ENCODE data around the gene EMSY. TPM values are rescaled to one million over a fixed set of nuclear protein-coding genes. Genes with fewer than 3 reads are reported as not detected.
A peak's percentile ranks its signal among the peaks of the same experiment; 100 is the strongest.
"Not testable (repeated sequence)": the region's sequence is repeated elsewhere in the genome, so short reads cannot be mapped to it uniquely, and the experiment has no call there.

Gene EMSY
- 10 to 100 TPM; 14.2 to 23.4 (median 18.1) TPM for total RNA-seq
- 1 to 10 TPM; 5.9 to 9.7 TPM for polyA plus RNA-seq
- long read RNA-seq, donor 1, partial matches to known transcripts: 0 of 3 reads
- long read RNA-seq, donor 1, other reads (novel, unspliced or antisense): 2 of 3 reads
- long read RNA-seq, donor 2, partial matches to known transcripts: 0 of 2 reads
- long read RNA-seq, donor 2, other reads (novel, unspliced or antisense): 2 of 2 reads
- long read RNA-seq, donor 3, partial matches to known transcripts: 4 of 5 reads
- long read RNA-seq, donor 3, other reads (novel, unspliced or antisense): 1 of 5 reads

- no peaks in the 10 kb centered on the region for H3K9me3 ChIP-seq
- intact Hi-C loops (cut with DNase I): loop anchor here in 8 of 10 donors (1.0 to 10.0 kb wide), 7 partner anchors 60 to 240 kb away; partner anchors contain the start of genes GVQW3 (in 8 of the 8), THAP12 (in 8 of the 8) and WNT11 (in 3 of the 8)
- DNase-seq (peak; percentile 94 to 98), ATAC-seq (peak; percentile 96 to 98 (median 97))
- H3K27ac ChIP-seq: peak within 1 kb of the TSS; percentile 60 to 98 (median 92)
- H3K36me3 ChIP-seq: peaks cover 0 to 38% (median 11%) of the 10 kb centered on the region in 9 donors
- WGBS, 2 donors: 0% methylated on average over 53 of the region's 53 CpGs
- H3K27me3 ChIP-seq: no peaks in the 10 kb centered on the region
- TF ChIP-seq, protein P1, sequence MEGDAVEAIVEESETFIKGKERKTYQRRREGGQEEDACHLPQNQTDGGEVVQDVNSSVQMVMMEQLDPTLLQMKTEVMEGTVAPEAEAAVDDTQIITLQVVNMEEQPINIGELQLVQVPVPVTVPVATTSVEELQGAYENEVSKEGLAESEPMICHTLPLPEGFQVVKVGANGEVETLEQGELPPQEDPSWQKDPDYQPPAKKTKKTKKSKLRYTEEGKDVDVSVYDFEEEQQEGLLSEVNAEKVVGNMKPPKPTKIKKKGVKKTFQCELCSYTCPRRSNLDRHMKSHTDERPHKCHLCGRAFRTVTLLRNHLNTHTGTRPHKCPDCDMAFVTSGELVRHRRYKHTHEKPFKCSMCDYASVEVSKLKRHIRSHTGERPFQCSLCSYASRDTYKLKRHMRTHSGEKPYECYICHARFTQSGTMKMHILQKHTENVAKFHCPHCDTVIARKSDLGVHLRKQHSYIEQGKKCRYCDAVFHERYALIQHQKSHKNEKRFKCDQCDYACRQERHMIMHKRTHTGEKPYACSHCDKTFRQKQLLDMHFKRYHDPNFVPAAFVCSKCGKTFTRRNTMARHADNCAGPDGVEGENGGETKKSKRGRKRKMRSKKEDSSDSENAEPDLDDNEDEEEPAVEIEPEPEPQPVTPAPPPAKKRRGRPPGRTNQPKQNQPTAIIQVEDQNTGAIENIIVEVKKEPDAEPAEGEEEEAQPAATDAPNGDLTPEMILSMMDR (IDR thresholded peaks at IDR 0.05): no peak
- H3K4me1 ChIP-seq: peaks cover 0 to 35% (median 22%) of the 10 kb centered on the region in 9 donors
- peak within 1 kb of the TSS; percentile 74 to 99 (median 97) for H3K4me3 ChIP-seq
Measured at GRCh38 chr11:76444384-76445120, at the start of gene EMSY. Gene EMSY (plus strand): TSS chr11:76445018. CDS start chr11:76446939, 1,921 bp downstream.

DNA sequence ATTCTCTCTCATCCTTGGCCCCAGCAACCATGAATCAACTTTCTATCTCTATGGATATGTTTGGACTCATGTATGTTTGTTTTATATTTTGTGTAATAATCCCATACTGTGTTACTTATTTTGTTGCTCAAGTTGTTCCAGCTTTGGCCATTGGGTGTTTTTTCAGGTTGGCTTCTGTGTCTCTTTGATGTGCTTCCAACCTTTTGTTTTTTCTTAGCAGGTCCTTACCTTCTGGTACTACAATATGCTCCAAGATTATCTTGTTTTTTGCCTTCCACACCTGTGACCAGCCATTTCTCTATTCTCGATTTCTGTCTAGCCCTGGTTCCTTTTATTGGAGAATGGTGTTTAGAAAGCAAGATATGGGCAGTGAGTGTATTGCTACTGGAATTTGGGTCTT is 49.5 kb upstream of the EMSY start:
- 95 to 96% methylated on average over 1 of the region's 1 CpG for WGBS, 2 donors
- intact Hi-C loops (cut with DNase I): no loop called here
- no peak overlapping the region for H3K27ac ChIP-seq
- DNase-seq (no peak), ATAC-seq (no peak)
- no peaks in the 10 kb centered on the region for H3K4me1 ChIP-seq
- no peak overlapping the region for H3K4me3 ChIP-seq
- H3K9me3 ChIP-seq: no peaks in the 10 kb centered on the region
- no peaks in the 10 kb centered on the region for H3K36me3 ChIP-seq
- TF ChIP-seq, protein P1 (IDR thresholded peaks at IDR 0.05): no peak
- no peaks in the 10 kb centered on the region for H3K27me3 ChIP-seq

DNA sequence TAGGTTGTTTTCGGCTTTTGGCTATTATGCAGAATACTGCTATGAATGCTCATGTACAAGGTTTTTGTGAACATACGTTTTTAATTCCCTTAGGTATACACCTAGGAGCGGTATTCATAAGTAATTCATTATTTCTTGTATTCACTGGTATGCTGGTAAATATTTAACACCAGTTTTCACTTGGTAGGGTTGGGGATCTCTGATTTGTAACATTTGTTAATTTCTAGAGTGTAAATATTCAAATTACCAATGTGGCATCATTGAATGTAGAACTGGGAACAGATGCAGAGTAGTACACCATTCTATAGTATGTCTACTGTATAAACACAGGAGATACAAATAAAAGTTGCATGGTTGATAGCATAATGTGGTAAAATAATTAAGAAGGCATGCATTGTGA is 47.4 kb upstream of the EMSY start:
- ATAC-seq: no peak

GRCh38 chr11:76400967-76401366 is 43.9 kb upstream of the EMSY start:
- Histone ChIP-seq H3K27ac (no peak overlapping the region), H3K27me3 (no peaks in the 10 kb centered on the region), H3K36me3 (no peaks in the 10 kb centered on the region), H3K4me3 (no peak overlapping the region), H3K4me1 (peaks cover 0 to 6% (median 0%) of the 10 kb centered on the region in 9 donors), H3K9me3 (no peaks in the 10 kb centered on the region)
- TF ChIP-seq, protein P1 (IDR thresholded peaks at IDR 0.05): no peak
- intact Hi-C loops (cut with DNase I): no loop called here
- no peak for ATAC-seq
- no peak for DNase-seq
- WGBS, 2 donors: 62 to 66% methylated on average over 1 of the region's 1 CpG

More for the DNA sequence above, 47.4 kb upstream of the EMSY start:
- H3K27me3 ChIP-seq: no peaks in the 10 kb centered on the region
- H3K27ac ChIP-seq: no peak overlapping the region
- WGBS, 2 donors: 93 to 94% methylated on average over 3 of the region's 3 CpGs
- peaks cover 0 to 6% (median 0%) of the 10 kb centered on the region in 9 donors for H3K4me1 ChIP-seq
- TF ChIP-seq, protein P1 (IDR thresholded peaks at IDR 0.05): no peak
- intact Hi-C loops (cut with DNase I): no loop called here
- no peak for DNase-seq
- H3K9me3 ChIP-seq: no peaks in the 10 kb centered on the region
- no peak overlapping the region for H3K4me3 ChIP-seq
- H3K36me3 ChIP-seq: no peaks in the 10 kb centered on the region

- H3K9me3 ChIP-seq; H3K27me3 ChIP-seq; DNase-seq; H3K4me3 ChIP-seq; ATAC-seq; H3K27ac ChIP-seq; intact Hi-C loops (cut with DNase I); H3K36me3 ChIP-seq; H3K4me1 ChIP-seq: not testable (repeated sequence)
- WGBS, 2 donors: 91 to 92% methylated on average over 8 of the region's 8 CpGs
Measured at GRCh38 chr11:76401484-76401883, 43.3 kb upstream of the EMSY start.

Data from heart right ventricle (tissue), 16 donors.